SJSA1 (cell line): ENCODE data around the gene TRIM29. TPM values are rescaled to one million over a fixed set of nuclear protein-coding genes. Genes with fewer than 3 reads are reported as not detected.
A peak's percentile ranks its signal among the peaks of the same experiment; 100 is the strongest.

Source experiments
- DNase-seq, 2 experiments: peaks; one replicate each; pipeline ENCODE4 v3.0.0-alpha.2; 2015 to 2020; ENCODE audit warnings: low spot score in 2 of 2, low read depth in 1 of 2
- H3K27ac ChIP-seq: fragments of 250-450 bp; sonication (Bioruptor Pico); 2 replicates; pipeline ENCODE4 v1.5.1; 2020; ENCODE audit warnings: mild to moderate bottlenecking, moderate library complexity
- H3K27me3 ChIP-seq: fragments of 250-450 bp; sonication (Bioruptor Pico); replicated peaks from 2 replicates; pipeline ENCODE4 v1.5.1; 2020; ENCODE audit warnings: mild to moderate bottlenecking, moderate library complexity
- H3K36me3 ChIP-seq: fragments of 250-450 bp; sonication (Bioruptor Pico); 2 replicates; pipeline ENCODE4 v1.5.1; 2020; ENCODE audit warnings: mild to moderate bottlenecking
- H3K4me1 ChIP-seq: fragments of 250-450 bp; sonication (Bioruptor Pico); replicated peaks from 2 replicates; pipeline ENCODE4 v1.6.1; 2021; ENCODE audit warnings: mild to moderate bottlenecking
- H3K4me3 ChIP-seq: fragments of 250-450 bp; sonication (Bioruptor Pico); 2 replicates; pipeline ENCODE4 v1.5.1; 2020; ENCODE audit warnings: mild to moderate bottlenecking
- H3K9me3 ChIP-seq: fragments of 250-450 bp; sonication (Bioruptor Pico); replicated peaks from 2 replicates; pipeline ENCODE4 v1.5.1; 2020; ENCODE audit warnings: mild to moderate bottlenecking
- total RNA-seq: library from RNA; depleted of rRNA; stranded (reverse); fragments of >200 nt; shearing (Covaris generic); gene quantifications from 2 replicates; pipeline ENCODE4 v1.2.3, GENCODE V29; 2014; rRNA removed

The TRIM29 gene, protein sequence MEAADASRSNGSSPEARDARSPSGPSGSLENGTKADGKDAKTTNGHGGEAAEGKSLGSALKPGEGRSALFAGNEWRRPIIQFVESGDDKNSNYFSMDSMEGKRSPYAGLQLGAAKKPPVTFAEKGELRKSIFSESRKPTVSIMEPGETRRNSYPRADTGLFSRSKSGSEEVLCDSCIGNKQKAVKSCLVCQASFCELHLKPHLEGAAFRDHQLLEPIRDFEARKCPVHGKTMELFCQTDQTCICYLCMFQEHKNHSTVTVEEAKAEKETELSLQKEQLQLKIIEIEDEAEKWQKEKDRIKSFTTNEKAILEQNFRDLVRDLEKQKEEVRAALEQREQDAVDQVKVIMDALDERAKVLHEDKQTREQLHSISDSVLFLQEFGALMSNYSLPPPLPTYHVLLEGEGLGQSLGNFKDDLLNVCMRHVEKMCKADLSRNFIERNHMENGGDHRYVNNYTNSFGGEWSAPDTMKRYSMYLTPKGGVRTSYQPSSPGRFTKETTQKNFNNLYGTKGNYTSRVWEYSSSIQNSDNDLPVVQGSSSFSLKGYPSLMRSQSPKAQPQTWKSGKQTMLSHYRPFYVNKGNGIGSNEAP
- total RNA-seq = not detected in 2 replicates

DNA sequence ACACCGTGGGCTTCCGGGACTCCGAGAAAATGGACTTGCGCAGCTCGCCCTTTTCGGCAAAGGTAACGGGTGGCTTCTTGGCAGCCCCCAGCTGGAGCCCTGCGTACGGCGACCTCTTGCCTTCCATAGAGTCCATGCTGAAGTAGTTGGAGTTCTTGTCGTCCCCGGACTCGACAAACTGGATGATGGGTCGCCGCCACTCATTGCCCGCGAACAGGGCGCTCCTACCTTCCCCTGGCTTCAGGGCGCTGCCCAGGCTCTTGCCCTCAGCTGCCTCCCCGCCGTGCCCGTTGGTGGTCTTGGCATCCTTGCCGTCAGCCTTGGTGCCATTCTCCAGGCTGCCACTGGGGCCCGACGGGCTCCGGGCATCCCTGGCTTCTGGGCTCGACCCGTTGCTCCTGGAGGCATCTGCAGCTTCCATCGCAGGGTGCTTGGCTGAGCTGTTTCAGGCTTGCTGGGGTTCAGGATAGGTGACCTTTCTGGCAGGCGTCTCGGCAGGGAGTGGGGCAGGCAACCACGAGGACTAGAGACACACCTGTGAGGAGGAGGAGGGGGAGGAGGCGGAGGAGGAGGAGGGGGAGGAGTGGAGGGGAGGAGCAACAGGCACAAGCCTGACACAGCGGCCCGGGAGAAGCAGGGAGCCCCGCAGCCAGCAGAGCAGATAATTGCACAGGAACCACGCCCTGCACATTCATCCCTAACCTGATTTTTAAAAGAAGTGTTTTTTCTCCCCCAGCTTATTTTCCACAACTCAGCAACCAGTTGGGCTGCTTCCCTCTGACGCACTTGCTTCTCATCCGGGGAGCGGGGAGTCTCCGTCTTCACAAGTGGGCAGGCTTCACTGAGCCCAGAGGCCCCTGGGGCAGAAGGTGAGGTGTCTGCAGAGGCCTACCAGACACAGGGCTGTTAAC, at the start of gene TRIM29:
TRIM29 (minus strand) TSS at position 503 of the 911 bp plus-strand sequence; CDS start at position 421, 82 bp downstream.
- DNase-seq = no peak
- Histone ChIP-seq H3K4me1 (no peaks in the 10 kb centered on the region), H3K36me3 (no peaks in the 10 kb centered on the region), H3K4me3 (no peak within 1 kb of the TSS), H3K9me3 (no peaks in the 10 kb centered on the region), H3K27ac (no peak within 1 kb of the TSS), H3K27me3 (no peaks in the 10 kb centered on the region)

DNA sequence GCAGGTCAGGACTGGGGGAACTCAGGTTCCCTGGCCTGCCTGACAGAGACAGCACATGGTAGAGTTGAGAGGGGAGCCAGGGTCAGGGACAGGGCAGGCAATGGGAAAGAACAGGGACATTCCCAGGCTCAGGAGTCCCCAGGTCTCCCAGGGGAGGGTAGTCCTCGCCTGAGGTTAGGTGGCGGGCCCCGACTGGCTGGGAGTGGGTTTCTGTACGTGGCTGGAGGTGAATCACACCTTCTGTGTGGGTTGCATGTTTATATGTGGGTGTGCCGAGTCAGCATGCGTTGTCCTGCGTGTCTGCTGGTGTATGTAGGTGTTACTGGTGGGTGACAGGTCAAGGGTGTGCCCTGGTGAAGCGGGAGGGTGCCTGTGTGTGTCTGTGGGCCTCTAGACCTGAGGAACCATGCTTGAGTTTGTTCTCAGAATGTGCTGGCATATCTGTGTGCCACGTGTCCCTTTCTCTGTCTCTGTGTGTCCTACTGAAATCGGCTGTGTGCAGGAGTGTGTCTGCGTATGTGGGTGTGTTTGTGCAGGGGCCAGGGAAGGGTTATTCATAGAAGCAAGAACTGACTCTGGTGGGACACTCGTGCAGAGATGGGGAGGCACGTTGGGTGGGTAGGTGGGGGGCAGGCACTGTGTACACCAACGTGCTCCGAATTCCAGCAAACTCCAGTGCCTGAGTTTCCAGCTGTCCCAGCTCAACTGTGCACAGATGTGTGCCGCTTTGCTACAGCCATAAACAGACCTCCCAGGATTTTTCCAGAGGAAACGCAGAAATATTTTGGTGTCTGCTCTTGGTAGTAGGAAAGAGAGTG, 49.1 kb upstream of the TRIM29 start:
- H3K27ac ChIP-seq = no peak overlapping the region
- H3K36me3 ChIP-seq = no peaks in the 10 kb centered on the region
- H3K27me3 ChIP-seq = no peaks in the 10 kb centered on the region
- H3K4me1 ChIP-seq = peaks cover 12% of the 10 kb centered on the region
- no peak overlapping the region for H3K4me3 ChIP-seq
- DNase-seq = peak in 1 of 2 experiments; percentile 3
- no peaks in the 10 kb centered on the region for H3K9me3 ChIP-seq

DNA sequence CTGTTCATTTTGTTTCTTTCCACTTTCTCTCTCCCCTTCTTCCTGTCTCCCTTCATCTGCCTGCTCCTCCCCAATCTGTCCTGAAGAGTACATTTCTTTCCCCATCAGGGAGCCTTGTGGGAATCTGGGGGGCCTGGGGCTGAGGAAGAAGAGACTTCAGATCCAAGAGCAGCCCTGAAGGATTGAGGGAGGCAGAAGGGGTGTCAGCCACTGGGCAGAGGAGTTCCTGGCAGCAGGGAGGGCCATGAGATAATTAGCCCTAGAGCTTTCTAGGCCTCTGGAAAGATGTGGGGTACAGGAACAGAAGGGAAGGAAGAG, 48.5 kb upstream of the TRIM29 start:
- Histone ChIP-seq H3K36me3 (no peaks in the 10 kb centered on the region), H3K4me3 (no peak overlapping the region), H3K27me3 (no peaks in the 10 kb centered on the region), H3K9me3 (no peaks in the 10 kb centered on the region), H3K27ac (no peak overlapping the region), H3K4me1 (peaks cover 12% of the 10 kb centered on the region)
- DNase-seq = no peak

DNA sequence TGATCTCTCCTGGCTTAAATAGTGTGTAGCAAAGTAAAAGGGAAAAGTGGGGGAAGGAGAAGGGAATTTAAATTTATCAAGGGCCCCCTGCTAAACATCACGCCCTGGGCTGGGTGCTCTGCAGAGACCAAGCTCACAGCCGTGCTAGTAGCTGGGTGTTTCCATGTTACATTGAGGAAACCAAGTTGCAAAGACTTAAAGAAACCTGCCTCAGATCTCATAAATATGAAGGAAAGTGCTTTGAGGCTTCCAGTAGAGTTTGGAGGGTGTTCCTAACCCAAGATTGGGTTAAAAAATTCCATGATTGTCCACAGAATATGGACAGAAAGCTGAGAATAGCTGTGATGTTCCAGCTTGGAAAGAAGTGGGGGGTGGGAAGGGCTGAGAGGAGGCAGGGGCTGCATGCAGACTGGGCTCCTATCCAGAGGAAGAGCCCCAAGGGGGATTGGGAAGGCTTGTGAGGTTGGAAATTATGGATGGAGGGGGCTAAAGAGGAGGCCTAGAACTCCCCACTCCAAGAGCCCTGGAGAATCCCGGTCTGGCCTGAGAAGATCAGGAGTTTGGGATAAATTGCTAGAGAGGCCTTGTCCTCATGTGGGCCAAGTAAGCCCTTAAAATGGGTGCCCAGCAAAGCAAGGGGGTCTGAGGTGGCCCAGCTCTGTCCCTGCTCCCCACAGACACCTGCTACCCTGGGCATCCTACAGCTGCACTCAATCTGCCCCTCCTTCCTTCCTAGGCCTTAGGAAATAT, 48.0 kb upstream of the TRIM29 start:
- no peak for DNase-seq

DNA sequence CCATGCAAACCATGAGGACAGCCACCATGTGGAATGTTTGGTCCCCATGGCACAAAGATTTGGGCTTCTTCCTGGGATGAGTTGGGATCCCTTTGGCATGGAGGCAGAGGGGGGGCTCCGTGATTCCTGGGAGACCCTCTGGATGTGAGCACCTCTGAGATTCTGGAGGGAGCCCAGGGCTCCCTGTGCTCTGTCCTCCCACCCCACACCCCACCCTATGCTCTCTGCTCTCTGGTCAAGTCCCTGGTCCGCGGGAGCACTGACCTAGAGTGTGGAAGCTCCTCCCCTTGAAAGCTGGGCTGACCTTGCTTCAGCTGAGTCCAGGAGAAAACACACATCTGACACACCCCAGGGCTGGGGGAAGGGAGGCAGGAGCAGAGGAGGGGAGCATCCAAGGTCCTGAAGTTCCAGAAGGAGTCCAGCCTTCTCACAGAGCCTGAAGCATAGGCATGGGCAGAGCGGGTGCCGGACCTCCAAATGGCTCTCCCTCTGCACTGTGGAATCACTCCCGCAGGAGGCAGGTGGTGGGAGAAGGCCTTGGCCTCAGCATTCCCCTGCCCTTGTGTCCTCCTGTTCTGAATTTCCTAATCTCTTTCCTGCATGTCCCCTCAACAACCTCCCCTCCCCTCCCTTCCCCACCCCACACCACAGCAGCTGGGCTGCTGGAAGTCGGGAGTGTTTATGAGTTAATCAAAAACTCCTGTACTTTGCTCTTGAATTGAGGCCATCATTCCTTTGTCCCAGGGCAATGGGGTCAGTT, 47.2 kb upstream of the TRIM29 start:
- Histone ChIP-seq H3K4me1 (peaks cover 12% of the 10 kb centered on the region), H3K27ac (no peak overlapping the region), H3K27me3 (no peaks in the 10 kb centered on the region), H3K36me3 (no peaks in the 10 kb centered on the region), H3K9me3 (no peaks in the 10 kb centered on the region), H3K4me3 (no peak overlapping the region)
- no peak for DNase-seq

More for the DNA sequence above, 48.0 kb upstream of the TRIM29 start:
- H3K4me3 ChIP-seq = no peak overlapping the region
- no peaks in the 10 kb centered on the region for H3K9me3 ChIP-seq
- H3K4me1 ChIP-seq = peaks cover 12% of the 10 kb centered on the region
- no peak overlapping the region for H3K27ac ChIP-seq
- no peaks in the 10 kb centered on the region for H3K27me3 ChIP-seq
- H3K36me3 ChIP-seq = no peaks in the 10 kb centered on the region

DNA sequence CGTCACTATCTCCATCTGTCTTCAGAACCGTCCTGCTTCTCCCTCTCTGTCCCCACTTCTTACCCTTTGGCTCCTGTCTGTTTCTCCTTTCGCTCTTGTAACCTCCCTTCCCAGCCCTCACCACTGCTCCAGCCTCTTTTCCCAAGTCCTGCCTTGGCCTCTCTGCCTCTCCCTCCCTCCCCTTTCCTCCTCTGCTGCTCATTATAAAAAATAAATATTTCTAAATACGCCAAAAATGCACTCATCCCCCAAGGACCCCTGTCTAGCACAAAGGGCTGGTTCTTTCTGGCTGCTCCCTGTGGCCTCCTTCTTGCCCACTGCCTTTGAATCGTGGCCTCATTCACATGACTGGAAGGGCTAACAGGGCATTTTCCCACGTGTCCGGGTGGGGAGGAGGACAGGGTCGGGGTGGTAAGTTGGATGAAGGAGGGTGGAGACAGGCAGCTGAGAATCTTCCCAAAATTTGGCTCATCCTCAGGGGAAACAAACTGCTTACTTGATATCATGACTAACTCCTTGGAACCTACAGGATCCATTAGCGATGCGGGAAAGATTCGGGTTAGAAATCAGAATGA, 46.5 kb upstream of the TRIM29 start:
- H3K4me1 ChIP-seq = peaks cover 12% of the 10 kb centered on the region
- H3K27me3 ChIP-seq = no peaks in the 10 kb centered on the region
- no peak for DNase-seq
- H3K27ac ChIP-seq = no peak overlapping the region
- H3K9me3 ChIP-seq = no peaks in the 10 kb centered on the region
- no peaks in the 10 kb centered on the region for H3K36me3 ChIP-seq
- no peak overlapping the region for H3K4me3 ChIP-seq

DNA sequence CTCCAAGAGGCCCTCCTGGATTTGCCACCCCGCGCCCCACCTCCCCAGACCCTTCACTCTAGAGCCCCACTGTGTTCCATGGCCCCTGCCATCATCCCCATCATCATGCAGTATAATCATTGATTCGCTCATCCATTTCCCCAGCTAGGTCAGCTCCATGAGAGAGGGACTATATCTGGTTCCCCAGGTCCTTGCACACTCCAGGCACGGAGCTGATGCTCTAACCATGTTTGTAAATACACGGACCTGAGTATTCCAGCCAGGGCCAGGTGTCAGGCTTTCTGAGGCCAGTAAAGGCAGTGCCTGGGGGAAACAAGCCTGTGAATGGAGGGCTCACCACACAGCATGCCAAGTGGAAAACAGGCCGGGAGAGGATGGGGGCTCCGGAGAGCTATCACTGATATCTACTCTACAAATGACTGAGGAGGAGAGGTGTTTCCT, 45.8 kb upstream of the TRIM29 start:
- H3K4me1 ChIP-seq = peaks cover 12% of the 10 kb centered on the region
- no peak overlapping the region for H3K4me3 ChIP-seq
- no peaks in the 10 kb centered on the region for H3K9me3 ChIP-seq
- H3K36me3 ChIP-seq = no peaks in the 10 kb centered on the region
- DNase-seq = peak in 1 of 2 experiments; percentile 8
- no peak overlapping the region for H3K27ac ChIP-seq
- no peaks in the 10 kb centered on the region for H3K27me3 ChIP-seq

DNA sequence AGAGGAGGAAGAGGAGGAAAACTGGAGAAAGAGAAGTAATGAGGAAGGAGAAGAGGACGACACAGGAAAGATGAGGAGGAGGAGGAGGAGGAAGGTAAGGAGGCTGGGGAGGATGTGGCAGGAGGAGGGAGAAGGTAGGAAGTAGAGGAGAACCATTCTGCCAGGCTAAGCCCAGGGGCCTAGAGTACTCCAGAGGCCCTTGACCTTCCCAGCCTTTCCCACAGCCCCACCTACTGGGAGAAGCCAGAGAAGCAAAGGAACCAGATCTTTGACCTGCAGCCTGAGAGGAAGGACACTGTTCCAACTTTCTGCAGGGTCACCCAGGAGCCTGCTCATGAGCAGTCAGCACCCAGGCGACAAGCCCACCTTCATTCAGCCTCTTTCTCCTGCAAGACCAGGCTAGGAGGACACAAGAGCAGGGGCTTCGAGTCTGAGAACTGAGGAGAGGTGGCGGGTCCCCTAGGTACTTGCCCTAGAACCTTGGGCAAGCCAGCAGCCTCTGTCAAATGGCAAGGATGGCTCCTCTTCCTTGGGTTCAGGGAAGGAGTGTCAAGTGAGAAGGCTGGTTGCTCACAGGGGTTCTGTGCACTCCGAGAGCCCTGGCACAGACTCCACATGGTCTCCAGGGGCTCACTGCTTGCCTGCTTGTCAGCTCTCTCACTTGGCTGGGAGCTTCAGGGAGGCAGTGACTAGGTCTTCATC, 45.0 kb upstream of the TRIM29 start:
- Histone ChIP-seq H3K27me3 (no peaks in the 10 kb centered on the region), H3K27ac (no peak overlapping the region), H3K4me3 (no peak overlapping the region), H3K36me3 (no peaks in the 10 kb centered on the region), H3K9me3 (no peaks in the 10 kb centered on the region), H3K4me1 (peaks cover 12% of the 10 kb centered on the region)
- peak in 1 of 2 experiments; percentile 13 for DNase-seq

DNA sequence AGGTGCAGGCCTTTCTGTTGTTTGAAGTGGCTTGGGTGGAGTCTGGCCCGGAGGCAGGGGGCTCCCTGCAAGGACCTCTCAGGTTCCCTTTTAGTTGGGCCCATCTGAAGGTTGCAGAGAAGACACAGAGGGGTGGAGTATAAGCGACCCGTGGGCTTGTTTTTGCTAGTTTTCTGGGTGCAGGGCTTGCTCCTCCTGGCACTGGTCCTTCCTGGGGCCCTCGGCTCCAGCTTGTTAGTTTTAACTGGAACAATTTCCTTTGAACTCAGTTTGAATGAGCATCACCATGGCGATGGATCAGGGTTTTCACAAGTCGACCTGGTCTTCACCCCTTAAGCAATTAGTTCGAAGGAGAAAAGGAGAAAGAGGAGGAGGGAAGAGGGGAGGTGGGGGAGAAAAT, 44.5 kb upstream of the TRIM29 start:
- Histone ChIP-seq H3K9me3 (no peaks in the 10 kb centered on the region), H3K27me3 (no peaks in the 10 kb centered on the region), H3K27ac (no peak overlapping the region), H3K4me3 (no peak overlapping the region), H3K36me3 (no peaks in the 10 kb centered on the region), H3K4me1 (peaks cover 10% of the 10 kb centered on the region)
- peak in 1 of 2 experiments; percentile 2 for DNase-seq

DNA sequence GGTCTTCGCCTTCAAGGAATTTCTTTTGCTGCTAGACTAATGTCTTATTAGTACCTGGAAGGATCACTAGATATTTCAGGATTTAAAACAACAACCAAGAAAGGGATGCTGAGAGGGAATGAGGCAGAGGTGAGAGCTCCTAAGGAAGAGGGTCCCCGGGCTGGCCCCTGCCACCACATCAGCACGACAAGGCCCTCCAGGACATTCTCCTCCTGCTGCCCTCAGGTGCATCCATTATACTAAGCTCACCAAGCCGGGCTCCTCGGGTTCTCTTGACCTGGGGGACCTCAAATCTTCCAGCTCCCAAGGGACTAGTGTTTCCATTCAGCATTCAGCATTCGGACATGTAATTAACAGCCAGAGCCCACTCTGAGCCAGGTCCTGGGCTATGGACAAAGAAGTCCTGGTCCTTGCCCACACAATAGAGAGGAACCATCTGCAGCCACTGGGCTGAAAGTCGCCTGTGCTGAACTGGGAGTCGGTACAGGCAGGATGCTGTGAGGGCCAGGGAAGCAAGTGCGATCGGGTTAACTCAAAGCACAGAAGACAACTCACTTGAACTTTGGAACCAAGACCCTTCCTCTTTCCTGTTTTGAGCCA, 43.6 kb upstream of the TRIM29 start:
- H3K27me3 ChIP-seq = no peaks in the 10 kb centered on the region
- peak in 1 of 2 experiments; percentile 6 for DNase-seq
- H3K27ac ChIP-seq = no peak overlapping the region
- H3K9me3 ChIP-seq = no peaks in the 10 kb centered on the region
- H3K4me1 ChIP-seq = peaks cover 1% of the 10 kb centered on the region
- no peak overlapping the region for H3K4me3 ChIP-seq
- H3K36me3 ChIP-seq = no peaks in the 10 kb centered on the region

DNA sequence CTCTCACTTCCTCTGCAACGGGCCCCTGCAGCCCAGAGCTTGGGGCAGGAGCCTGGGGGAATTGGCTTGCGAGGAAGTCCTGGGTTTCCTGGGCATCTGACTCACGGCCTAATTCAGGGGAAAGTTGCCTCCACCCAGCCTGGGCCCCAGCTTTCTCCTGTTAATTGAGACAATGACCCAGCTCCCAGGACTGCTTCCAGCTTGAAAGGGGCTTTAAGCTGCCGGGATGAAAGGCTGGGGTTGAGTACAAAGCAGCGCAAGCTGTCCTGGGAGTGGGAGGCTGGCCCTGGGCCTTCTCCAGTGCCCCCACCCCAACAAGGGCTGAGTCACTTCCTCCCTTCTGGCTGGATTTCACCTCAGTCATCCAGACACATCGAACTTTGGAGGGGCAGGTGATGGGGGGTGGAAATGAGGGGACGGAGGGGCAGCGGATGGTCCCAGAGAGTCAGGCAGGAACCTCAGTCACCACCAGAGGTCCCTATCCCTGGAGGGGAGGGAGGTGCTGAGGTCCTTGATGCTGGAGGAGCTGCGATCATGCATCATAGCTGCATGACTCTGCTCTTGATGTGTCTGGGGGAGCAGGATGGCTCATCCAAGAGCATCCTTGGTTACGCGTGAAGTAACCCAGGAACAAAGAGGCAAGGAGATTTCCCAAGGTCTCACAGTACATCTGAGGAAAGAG, 42.8 kb upstream of the TRIM29 start:
- no peak overlapping the region for H3K4me3 ChIP-seq
- no peaks in the 10 kb centered on the region for H3K4me1 ChIP-seq
- H3K36me3 ChIP-seq = no peaks in the 10 kb centered on the region
- no peaks in the 10 kb centered on the region for H3K9me3 ChIP-seq
- no peak overlapping the region for H3K27ac ChIP-seq
- peak in 1 of 2 experiments; percentile 22 for DNase-seq
- no peaks in the 10 kb centered on the region; the same call in 1 of the 2 replicates for H3K27me3 ChIP-seq
